B cell (primary cell): ENCODE data around the gene ZNF91. TPM values are rescaled to one million over a fixed set of nuclear protein-coding genes. Genes with fewer than 3 reads are reported as not detected.

Source experiments
- ATAC-seq: fragments of 200-7000 bp; cut with Tn5 transposase; one replicate; pipeline ENCODE4 v1.10.0; 2021; ENCODE audit warnings: low read depth, mild to moderate bottlenecking, moderate number of reproducible peaks, moderate library complexity
- CTCF ChIA-PET: fragments of 350-600 bp; sonication (Branson Sonifier 250); formaldehyde crosslinking; loops from one replicate; lab custom pipeline; 2021; ENCODE audit warnings: antibody characterized with exemption, inconsistent platforms; lab: Charles Lee
- POLR2A ChIA-PET: fragments of 350-600 bp; sonication (Branson Sonifier 250); formaldehyde crosslinking; loops from one replicate; lab custom pipeline; 2021; ENCODE audit warnings: antibody characterized with exemption; lab: Charles Lee
- DNase-seq: peaks from one replicate; pipeline ENCODE4 v3.0.0; 2013
- H2AFZ ChIP-seq: 2 replicates; pipeline ENCODE4 v1.6.1; 2012; ENCODE audit warnings: mild to moderate bottlenecking, low read depth, low read length; ENCODE audit not compliant: insufficient read depth, poor library complexity, severe bottlenecking
- H3K27ac ChIP-seq, 2 donors: 1 replicate in 1 of 2; 2 replicates in 1 of 2; pipeline ENCODE4 v1.5.1; 2012 to 2013; ENCODE audit warnings: low read length in 2 of 2, mild to moderate bottlenecking in 2 of 2, moderate library complexity in 1 of 2
- H3K27me3 ChIP-seq, 4 experiments: fragments of 200-600 bp in 1 of 4; sonication (generic) in 1 of 4; replicated peaks in 1 of 4; 1 replicate in 2 of 4; 2 replicates in 2 of 4; pipeline versions ENCODE4 v1.6.1 to v1.7.0; 2013 to 2016; ENCODE audit warnings: low read length in 3 of 4, mild to moderate bottlenecking in 2 of 4, mixed read lengths in 1 of 4, moderate library complexity in 1 of 4; ENCODE audit not compliant: insufficient read depth in 4 of 4, control insufficient read depth in 3 of 4; ENCODE audit errors: control extremely low read depth in 1 of 4
- H3K36me3 ChIP-seq, 2 experiments: replicated peaks in 1 of 2; 1 replicate in 1 of 2; 2 replicates in 1 of 2; pipeline versions ENCODE4 v1.6.1 to v1.7.1; 2013; ENCODE audit warnings: low read length in 1 of 2; ENCODE audit not compliant: insufficient read depth in 2 of 2, control insufficient read depth in 1 of 2; ENCODE audit errors: control extremely low read depth in 1 of 2, extremely low read depth in 1 of 2
- H3K4me1 ChIP-seq, 2 donors: fragments of 200-600 bp in 1 of 2; sonication (generic) in 1 of 2; 1 replicate in 1 of 2; 2 replicates in 1 of 2; pipeline versions ENCODE4 v1.5.1 to v1.6.1; 2013 to 2017; ENCODE audit warnings: low read length in 2 of 2; ENCODE audit not compliant: control insufficient read depth in 2 of 2, insufficient read depth in 2 of 2
- H3K4me2 ChIP-seq: replicated peaks from 2 replicates; pipeline ENCODE3; 2012; ENCODE audit warnings: mild to moderate bottlenecking, low read depth, low read length; ENCODE audit not compliant: poor library complexity, severe bottlenecking
- H3K4me3 ChIP-seq, 5 experiments: fragments of 200-600 bp in 1 of 5; sonication (generic) in 1 of 5; 1 replicate in 3 of 5; 2 replicates in 2 of 5; pipeline versions ENCODE4 v1.5.1 to v1.7.0; 2011 to 2016; ENCODE audit warnings: low read length in 4 of 5, mild to moderate bottlenecking in 4 of 5, low read depth in 2 of 5, control low read depth in 1 of 5, moderate library complexity in 1 of 5; ENCODE audit not compliant: insufficient read depth in 1 of 5; ENCODE audit errors: control extremely low read depth in 1 of 5, extremely low read depth in 1 of 5
- H3K79me2 ChIP-seq: fragments of 200-600 bp; sonication (generic); one replicate; pipeline ENCODE4 v1.6.0; 2016; ENCODE audit warnings: low read length; ENCODE audit not compliant: control insufficient read depth, insufficient read depth
- H3K9ac ChIP-seq: fragments of 200-600 bp; sonication (generic); 2 replicates; pipeline ENCODE4 v1.6.1; 2017; ENCODE audit warnings: mild to moderate bottlenecking, low read length, moderate library complexity
- H3K9me3 ChIP-seq, 3 donors: one replicate each; pipeline versions ENCODE4 v1.6.1 to v1.7.1; 2013; ENCODE audit warnings: low read length in 2 of 3; ENCODE audit not compliant: control insufficient read depth in 2 of 3, insufficient read depth in 1 of 3; ENCODE audit errors: control extremely low read depth in 1 of 3
- H4K20me1 ChIP-seq: 2 replicates; pipeline ENCODE4 v1.6.0; 2012; ENCODE audit warnings: mild to moderate bottlenecking, low read length; ENCODE audit not compliant: insufficient read depth, control insufficient read depth, poor library complexity, severe bottlenecking
- H3K27ac Mint-ChIP-seq: one replicate; pipeline ENCODE4 v1.8.0; 2021; ENCODE audit warnings: mixed read lengths
- H3K27me3 Mint-ChIP-seq: one replicate; pipeline ENCODE4 v1.8.0; 2021; ENCODE audit warnings: mixed read lengths
- H3K4me1 Mint-ChIP-seq: one replicate; pipeline ENCODE4 v1.8.0; 2021; ENCODE audit warnings: mixed read lengths
- H3K4me3 Mint-ChIP-seq: one replicate; pipeline ENCODE4 v1.8.0; 2021; ENCODE audit warnings: mixed read lengths
- H3K9me3 Mint-ChIP-seq: one replicate; pipeline ENCODE4 v1.8.0; 2022; ENCODE audit warnings: mixed read lengths; ENCODE audit not compliant: insufficient read depth
- CTCF ChIP-seq: fragments of 200-600 bp; IDR thresholded peaks from one replicate; pipeline ENCODE4 v1.8.0; 2022; ENCODE audit warnings: antibody characterized with exemption, mild to moderate bottlenecking
- EZH2 ChIP-seq: IDR thresholded peaks from 2 replicates; pipeline ENCODE4 v1.6.1; 2012; ENCODE audit warnings: borderline replicate concordance, low read depth, mild to moderate bottlenecking, moderate library complexity, low read length; ENCODE audit not compliant: insufficient read depth, poor library complexity, severe bottlenecking
- WGBS: methylation state at CpG from one replicate; pipeline ENCODE4 v1.1.5; 2013; ENCODE audit warnings: missing lambda C conversion rate; ENCODE audit not compliant: insufficient coverage; 5-methylcytosine and 5-hydroxymethylcytosine counted together
- intact Hi-C: fragments of 100-400 bp; cut with micrococcal nuclease; formaldehyde crosslinking; loops from one replicate; pipeline ENCODE4 v1.10.0; 2022
- polyA plus RNA-seq: library from polyadenylated mRNA; depleted of rRNA; stranded (reverse); fragments of >200 nt; gene quantifications from 2 replicates; pipeline ENCODE4 v1.2.3, GENCODE V29; 2012
- total RNA-seq, 2 donors: library from RNA; stranded (reverse); fragments of 120-200 nt in 1 of 2; gene quantifications; 1 replicate in 1 of 2; 2 replicates in 1 of 2; pipeline versions ENCODE4 v1.2.3 to v1.2.4, GENCODE V29; 2013 to 2022

ZNF91 gene
- total and polyA plus RNA-seq, 2 donors (not counting 1 experiment from before 2014, with no cell fraction given): 17.9 to 79.6 TPM

DNA sequence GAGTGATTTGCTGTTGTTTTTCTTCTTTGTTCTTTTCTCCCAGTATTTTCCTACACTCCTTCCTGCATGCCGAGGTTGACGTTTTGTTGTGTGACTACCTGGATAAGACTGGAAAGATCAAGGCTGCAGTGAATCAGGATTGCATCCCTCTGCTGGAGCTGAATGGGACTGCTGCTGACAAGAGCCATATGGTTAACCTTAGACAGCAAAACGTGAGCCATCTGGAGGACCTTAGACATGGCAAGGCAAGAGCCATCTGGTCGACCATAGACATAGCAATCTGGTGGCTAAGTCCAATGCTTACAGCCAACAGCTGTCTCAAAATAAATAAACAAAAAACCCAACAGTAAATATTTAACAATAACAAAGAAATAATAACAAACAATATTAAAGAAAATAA is 42.6 kb upstream of the ZNF91 start:
- Histone ChIP-seq H4K20me1 (no peaks in the 10 kb centered on the region), H3K27me3 (no peaks in the 10 kb centered on the region), H3K27ac (no peak overlapping the region), H3K79me2 (no peaks in the 10 kb centered on the region), H3K4me2 (no peak overlapping the region), H3K36me3 (no peaks in the 10 kb centered on the region), H3K4me1 (no peaks in the 10 kb centered on the region), H3K4me3 (no peak overlapping the region), H3K9me3 (peaks cover 0 to 23% (median 2%) of the 10 kb centered on the region in 3 donors), H3K9ac (no peak overlapping the region), H2AFZ (no peak overlapping the region)
- Mint-ChIP-seq H3K27ac (no peak overlapping the region), H3K27me3 (no peaks in the 10 kb centered on the region), H3K4me1 (no peaks in the 10 kb centered on the region), H3K9me3 (peaks cover 17% of the 10 kb centered on the region), H3K4me3 (no peak overlapping the region)
- intact Hi-C loops: no loop called here
- ChIA-PET CTCF (no interaction called here), POLR2A (no interaction called here)
- WGBS: 87% methylated on average over 3 of the region's 4 CpGs
- no peak for DNase-seq
- TF ChIP-seq EZH2 (no peak), CTCF (no peak)
- ATAC-seq: no peak

- H3K36me3 ChIP-seq: no peaks in the 10 kb centered on the region
- WGBS: 94% methylated on average over 2 of the region's 4 CpGs
- H3K27me3 Mint-ChIP-seq: no peaks in the 10 kb centered on the region
- peaks cover 17% of the 10 kb centered on the region for H3K9me3 Mint-ChIP-seq
- no peak overlapping the region for H3K9ac ChIP-seq
- intact Hi-C loops: no loop called here
- ChIA-PET CTCF (no interaction called here), POLR2A (no interaction called here)
- H2AFZ ChIP-seq: no peak overlapping the region
- no peak overlapping the region for H3K27ac ChIP-seq
- no peak overlapping the region for H3K4me3 Mint-ChIP-seq
- no peaks in the 10 kb centered on the region for H3K4me1 ChIP-seq
- TF ChIP-seq EZH2: no peak
- no peak for TF ChIP-seq CTCF
- H3K27ac Mint-ChIP-seq: no peak overlapping the region
- H3K9me3 ChIP-seq: peaks cover 0 to 23% (median 2%) of the 10 kb centered on the region in 3 donors
- H3K4me2 ChIP-seq: no peak overlapping the region
- H3K27me3 ChIP-seq: no peaks in the 10 kb centered on the region
- no peaks in the 10 kb centered on the region for H4K20me1 ChIP-seq
- no peaks in the 10 kb centered on the region for H3K79me2 ChIP-seq
- no peaks in the 10 kb centered on the region for H3K4me1 Mint-ChIP-seq
- DNase-seq (no peak), ATAC-seq (no peak)
- no peak overlapping the region for H3K4me3 ChIP-seq
These were observed 41.7 kb upstream of the ZNF91 start for GRCh38 chr19:23436944-23437343.
